HEK293 (cell line): ENCODE measurements around the gene CACNB4.

Experiments used
- CTCF ChIA-PET: fragments of 350-600 bp; formaldehyde crosslinking; extraction: SDS; loops from one replicate; lab custom pipeline; 2021; ENCODE audit warnings: antibody characterized with exemption; lab: Yijun Ruan, JAX
- POLR2A ChIA-PET: fragments of 300-600 bp; formaldehyde crosslinking; extraction: SDS; loops from one replicate; lab custom pipeline; 2020; ENCODE audit warnings: antibody characterized with exemption, inconsistent platforms; lab: Yijun Ruan, JAX
- H3K27ac ChIP-seq: fragments of 200-500 bp; sonication (Bioruptor generic); 2 replicates; pipeline ENCODE4 v1.5.1; 2014; ENCODE audit warnings: low read depth, low read length, control low read depth, inconsistent platforms; ENCODE audit errors: extremely low read depth
- H3K36me3 ChIP-seq, 2 experiments: fragments of 200-500 bp in 1 of 2; sonication (Bioruptor generic) in 1 of 2; 1 replicate in 1 of 2; 2 replicates in 1 of 2; pipeline ENCODE4 v1.5.1; 2014 to 2017; ENCODE audit warnings: inconsistent platforms in 2 of 2, low read length in 2 of 2; ENCODE audit not compliant: control insufficient read depth in 2 of 2, insufficient read depth in 1 of 2
- H3K4me1 ChIP-seq: fragments of 200-500 bp; sonication (Bioruptor generic); 2 replicates; pipeline ENCODE4 v1.5.1; 2014; ENCODE audit warnings: mild to moderate bottlenecking, low read length, inconsistent platforms; ENCODE audit not compliant: control insufficient read depth, insufficient read depth
- H3K4me3 ChIP-seq: 2 replicates; pipeline ENCODE4 v1.5.1; 2011; ENCODE audit warnings: low read depth, mild to moderate bottlenecking, control low read depth, low read length, moderate library complexity
- H3K9me3 ChIP-seq: fragments of 200-500 bp; sonication (Bioruptor generic); 2 replicates; pipeline ENCODE4 v1.5.1; 2014; ENCODE audit warnings: low read depth, low read length, inconsistent platforms; ENCODE audit not compliant: control insufficient read depth, insufficient read depth
- HIC1 ChIP-seq: fragments of 450-650 bp; formaldehyde crosslinking; IDR thresholded peaks from 2 replicates; pipeline ENCODE4 v1.5.1; 2016; ENCODE audit warnings: missing biosample characterization, missing genetic modification characterization
- KLF1 ChIP-seq: fragments of 450-650 bp; formaldehyde crosslinking; IDR thresholded peaks from 2 replicates; pipeline ENCODE4 v1.5.1; 2016; ENCODE audit warnings: missing biosample characterization, missing genetic modification characterization
- KLF10 ChIP-seq: fragments of 450-650 bp; IDR thresholded peaks from 2 replicates; pipeline ENCODE4 v1.5.1; 2018; ENCODE audit warnings: missing biosample characterization, mild to moderate bottlenecking, missing genetic modification characterization
- KLF7 ChIP-seq: fragments of 450-650 bp; formaldehyde crosslinking; IDR thresholded peaks from 2 replicates; pipeline ENCODE4 v1.5.1; 2016; ENCODE audit warnings: missing biosample characterization, missing genetic modification characterization, borderline replicate concordance
- MEIS1 ChIP-seq: sonication (generic); formaldehyde crosslinking; IDR thresholded peaks from 2 replicates; pipeline ENCODE4 v1.8.1; 2022; ENCODE audit warnings: missing genetic modification reagents, mild to moderate bottlenecking, borderline replicate concordance
- MZF1 ChIP-seq: fragments of 450-650 bp; formaldehyde crosslinking; IDR thresholded peaks from 2 replicates; pipeline ENCODE4 v1.5.1; 2017; ENCODE audit warnings: missing biosample characterization, missing genetic modification characterization, borderline replicate concordance
- OVOL3 ChIP-seq: fragments of 450-650 bp; formaldehyde crosslinking; IDR thresholded peaks from 2 replicates; pipeline ENCODE4 v1.5.1; 2016; ENCODE audit warnings: missing biosample characterization, missing genetic modification characterization
- PRDM1 ChIP-seq: fragments of 450-650 bp; formaldehyde crosslinking; IDR thresholded peaks from 2 replicates; pipeline ENCODE4; 2016; ENCODE audit warnings: missing biosample characterization, missing genetic modification characterization
- TRIM28 ChIP-seq: IDR thresholded peaks from 2 replicates; pipeline ENCODE4 v1.6.1; 2011; ENCODE audit warnings: low read length, control low read depth, borderline replicate concordance
- ZBTB17 ChIP-seq: fragments of 450-650 bp; formaldehyde crosslinking; IDR thresholded peaks from 2 replicates; pipeline ENCODE4 v1.5.1; 2016; ENCODE audit warnings: missing biosample characterization, missing genetic modification characterization
- ZBTB44 ChIP-seq: fragments of 450-650 bp; IDR thresholded peaks from 2 replicates; pipeline ENCODE4 v1.5.1; 2018; ENCODE audit warnings: missing biosample characterization, mild to moderate bottlenecking, missing genetic modification characterization
- ZEB2 ChIP-seq: fragments of 450-650 bp; formaldehyde crosslinking; IDR thresholded peaks from 2 replicates; pipeline ENCODE4 v1.5.1; 2016; ENCODE audit warnings: missing biosample characterization, missing genetic modification characterization
- ZNF114 ChIP-seq: fragments of 450-650 bp; formaldehyde crosslinking; IDR thresholded peaks from 2 replicates; pipeline ENCODE4 v1.5.0; 2017; ENCODE audit warnings: missing biosample characterization, missing genetic modification characterization
- ZNF121 ChIP-seq: fragments of 450-650 bp; formaldehyde crosslinking; IDR thresholded peaks from 2 replicates; pipeline ENCODE4 v1.5.1; 2016; ENCODE audit warnings: missing biosample characterization, missing genetic modification characterization
- ZNF175 ChIP-seq: fragments of 450-650 bp; formaldehyde crosslinking; IDR thresholded peaks from 2 replicates; pipeline ENCODE4 v1.5.1; 2016; ENCODE audit warnings: missing biosample characterization, missing genetic modification characterization
- ZNF19 ChIP-seq: fragments of 450-650 bp; formaldehyde crosslinking; IDR thresholded peaks from 2 replicates; pipeline ENCODE4; 2016; ENCODE audit warnings: missing biosample characterization, missing genetic modification characterization, low read depth
- ZNF23 ChIP-seq: fragments of 450-650 bp; formaldehyde crosslinking; IDR thresholded peaks from 2 replicates; pipeline ENCODE4 v1.5.1; 2016; ENCODE audit warnings: missing biosample characterization, missing genetic modification characterization, borderline replicate concordance
- ZNF280D ChIP-seq: fragments of 450-650 bp; formaldehyde crosslinking; IDR thresholded peaks from 2 replicates; pipeline ENCODE4 v1.5.1; 2016; ENCODE audit warnings: missing biosample characterization, missing genetic modification characterization
- ZNF335 ChIP-seq: fragments of 450-650 bp; formaldehyde crosslinking; conservative IDR thresholded peaks from 2 replicates; pipeline ENCODE4 v1.5.1; 2016; ENCODE audit warnings: missing biosample characterization, missing genetic modification characterization
- ZNF354C ChIP-seq: fragments of 450-650 bp; formaldehyde crosslinking; IDR thresholded peaks from 2 replicates; pipeline ENCODE4 v1.5.1; 2016; ENCODE audit warnings: missing biosample characterization, missing genetic modification characterization, low read depth, borderline replicate concordance
- ZNF433 ChIP-seq: fragments of 450-650 bp; formaldehyde crosslinking; IDR thresholded peaks from 2 replicates; pipeline ENCODE4 v1.5.1; 2016; ENCODE audit warnings: missing biosample characterization, missing genetic modification characterization, low read depth
- ZNF521 ChIP-seq: fragments of 450-650 bp; formaldehyde crosslinking; IDR thresholded peaks from 2 replicates; pipeline ENCODE4 v1.5.1; 2017; ENCODE audit warnings: missing biosample characterization, mild to moderate bottlenecking, missing genetic modification characterization
- ZNF585B ChIP-seq: fragments of 450-650 bp; formaldehyde crosslinking; IDR thresholded peaks from 2 replicates; pipeline ENCODE4 v1.5.1; 2016; ENCODE audit warnings: missing biosample characterization, missing genetic modification characterization
- ZNF600 ChIP-seq: fragments of 450-650 bp; formaldehyde crosslinking; IDR thresholded peaks from 2 replicates; pipeline ENCODE4 v1.5.1; 2016; ENCODE audit warnings: missing biosample characterization, missing genetic modification characterization
- ZNF629 ChIP-seq: fragments of 450-650 bp; formaldehyde crosslinking; IDR thresholded peaks from 2 replicates; pipeline ENCODE4 v1.5.1; 2017; ENCODE audit warnings: missing biosample characterization, missing genetic modification characterization
- ZNF677 ChIP-seq: fragments of 450-650 bp; IDR thresholded peaks from 2 replicates; pipeline ENCODE4 v1.5.0; 2018; ENCODE audit warnings: missing biosample characterization, mild to moderate bottlenecking, missing genetic modification characterization, moderate library complexity
- ZNF701 ChIP-seq: fragments of 450-650 bp; formaldehyde crosslinking; IDR thresholded peaks from 2 replicates; pipeline ENCODE4 v1.5.1; 2016; ENCODE audit warnings: missing biosample characterization, missing genetic modification characterization
- ZNF707 ChIP-seq: fragments of 450-650 bp; formaldehyde crosslinking; IDR thresholded peaks from 2 replicates; pipeline ENCODE4 v1.5.1; 2016; ENCODE audit warnings: missing biosample characterization, missing genetic modification characterization
- ZNF768 ChIP-seq: fragments of 450-650 bp; formaldehyde crosslinking; IDR thresholded peaks from 2 replicates; pipeline ENCODE4 v1.5.1; 2018; ENCODE audit warnings: missing biosample characterization, mild to moderate bottlenecking, missing genetic modification characterization
- ZNF777 ChIP-seq: fragments of 450-650 bp; formaldehyde crosslinking; IDR thresholded peaks from 2 replicates; pipeline ENCODE4 v1.5.1; 2017; ENCODE audit warnings: missing biosample characterization, missing genetic modification characterization, borderline replicate concordance
- ZSCAN18 ChIP-seq: fragments of 450-650 bp; formaldehyde crosslinking; IDR thresholded peaks from 2 replicates; pipeline ENCODE4 v1.5.1; 2016; ENCODE audit warnings: missing biosample characterization, missing genetic modification characterization
- ZSCAN30 ChIP-seq: fragments of 450-650 bp; IDR thresholded peaks from 2 replicates; pipeline ENCODE4 v1.5.1; 2018; ENCODE audit warnings: missing biosample characterization, mild to moderate bottlenecking, missing genetic modification characterization, moderate library complexity

Gene CACNB4

GRCh38 chr2:152097290-152097800 is 1.5 kb downstream of the CACNB4 start:
- peak overlapping the region; percentile 76 for H3K27ac ChIP-seq
- no peaks in the 10 kb centered on the region for H3K9me3 ChIP-seq
- peaks cover 7% of the 10 kb centered on the region for H3K4me1 ChIP-seq
- H3K4me3 ChIP-seq: peak overlapping the region; percentile 73
- ChIA-PET CTCF (interaction anchor here (0.6 to 1.3 kb wide), 6 partner anchors 14 to 79 kb away, joined by 3 to 6 read pairs (median 3); no protein-coding TSS in a partner anchor), POLR2A (interaction anchor here (0.7 to 1.0 kb wide), 2 partner anchors 11 to 620 kb away, joined by 3 read pairs; partner anchors contain the start of gene PRPF40A)
- H3K36me3 ChIP-seq: no peaks in the 10 kb centered on the region
- TF ChIP-seq ZNF23 (tag by site-specific recombination) (no peak), KLF7 (tag by site-specific recombination) (no peak), KLF1 (0 out of 2 replicates have a peak, but pooled peaks have one; percentile 21), ZNF121 (tag by site-specific recombination) (no peak), ZNF707 (tag by site-specific recombination) (no peak), ZNF701 (tag by site-specific recombination) (no peak), ZSCAN18 (no peak), PRDM1 (tag by site-specific recombination) (peak; percentile 97), ZNF175 (tag by site-specific recombination) (no peak), ZBTB44 (tag by site-specific recombination) (no peak), ZNF777 (tag by site-specific recombination) (no peak), ZNF768 (tag by site-specific recombination) (no peak), ZNF280D (tag by site-specific recombination) (no peak), ZNF19 (no peak), MZF1 (tag by site-specific recombination) (no peak), KLF10 (tag by site-specific recombination) (peak; percentile 32; the same call in 1 of the 2 replicates), ZNF354C (no peak), MEIS1 (CRISPR knock-in tag) (no peak), ZBTB17 (tag by site-specific recombination) (peak; percentile 77), HIC1 (peak; percentile 51; the same call in 1 of the 2 replicates), ZSCAN30 (tag by site-specific recombination) (0 out of 2 replicates have a peak, but pooled peaks have one; percentile 23), ZNF433 (tag by site-specific recombination) (no peak), TRIM28 (0 out of 2 replicates have a peak, but pooled peaks have one; percentile 25), OVOL3 (no peak), ZNF677 (no peak), ZNF114 (tag by site-specific recombination) (no peak), ZNF585B (no peak), ZEB2 (0 out of 2 replicates have a peak, but pooled peaks have one; percentile 32), ZNF335 (tag by site-specific recombination) (peak; percentile 24; the same call in 1 of the 2 replicates), ZNF521 (no peak), ZNF629 (tag by site-specific recombination) (no peak; the same call in 1 of the 2 replicates), ZNF600 (peak; percentile 79)
